GM19043 (cell line): ENCODE measurements around the gene CTSA.
"Not testable (repeated sequence)": the region's sequence is repeated elsewhere in the genome, so short reads cannot be mapped to it uniquely, and the experiment has no call there.

Experiments used
- ATAC-seq: cut with Tn5 transposase; IDR thresholded peaks from one replicate; pipeline ENCODE4 v1.9.1; 2021; ENCODE audit warnings: low read depth; ENCODE audit not compliant: unreplicated experiment

The CTSA gene

DNA sequence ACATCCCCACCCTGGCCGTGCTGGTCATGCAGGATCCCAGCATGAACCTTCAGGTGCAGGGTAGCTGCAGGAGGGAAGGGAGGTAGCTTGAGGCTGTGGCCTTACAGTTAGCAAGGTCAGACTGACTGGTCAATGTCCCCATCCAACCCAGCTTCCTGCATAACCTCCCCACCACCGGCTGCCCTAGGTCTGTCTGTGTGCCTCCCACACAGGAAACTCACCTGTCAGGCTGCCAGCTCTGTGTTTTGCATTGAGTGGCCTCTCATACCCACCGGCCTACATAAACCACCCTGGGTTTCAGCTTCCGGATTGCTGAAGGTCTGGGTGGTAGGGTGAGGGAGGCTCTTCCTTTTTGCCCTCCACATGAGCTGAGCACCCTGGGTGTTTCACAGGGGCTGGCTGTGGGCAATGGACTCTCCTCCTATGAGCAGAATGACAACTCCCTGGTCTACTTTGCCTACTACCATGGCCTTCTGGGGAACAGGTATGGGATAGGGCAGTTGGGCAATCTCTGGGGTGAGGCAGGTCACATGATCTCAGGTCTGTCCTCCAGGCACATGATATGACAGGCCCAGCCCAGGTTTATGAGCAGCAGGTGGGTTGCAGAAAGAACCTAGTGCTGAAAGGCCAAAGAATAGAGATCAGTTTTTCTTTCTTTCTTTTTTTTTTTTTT, 1.8 kb downstream of the CTSA start:
- no peak for ATAC-seq

GRCh38 chr20:45893831-45894230, 2.7 kb downstream of the CTSA start:
- no peak for ATAC-seq

DNA sequence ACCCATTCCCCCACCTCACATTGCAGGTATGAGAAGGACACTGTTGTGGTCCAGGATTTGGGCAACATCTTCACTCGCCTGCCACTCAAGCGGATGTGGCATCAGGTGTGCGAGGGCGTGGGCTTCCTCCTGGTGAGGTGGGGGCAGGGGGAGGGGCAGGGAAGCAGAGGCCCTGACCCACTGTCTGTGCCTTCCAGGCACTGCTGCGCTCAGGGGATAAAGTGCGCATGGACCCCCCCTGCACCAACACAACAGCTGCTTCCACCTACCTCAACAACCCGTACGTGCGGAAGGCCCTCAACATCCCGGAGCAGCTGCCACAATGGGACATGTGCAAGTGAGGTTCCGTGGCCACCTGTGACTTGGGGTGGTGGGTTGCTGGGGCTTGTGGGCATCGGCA, 3.7 kb downstream of the CTSA start:
- ATAC-seq, result no peak

DNA sequence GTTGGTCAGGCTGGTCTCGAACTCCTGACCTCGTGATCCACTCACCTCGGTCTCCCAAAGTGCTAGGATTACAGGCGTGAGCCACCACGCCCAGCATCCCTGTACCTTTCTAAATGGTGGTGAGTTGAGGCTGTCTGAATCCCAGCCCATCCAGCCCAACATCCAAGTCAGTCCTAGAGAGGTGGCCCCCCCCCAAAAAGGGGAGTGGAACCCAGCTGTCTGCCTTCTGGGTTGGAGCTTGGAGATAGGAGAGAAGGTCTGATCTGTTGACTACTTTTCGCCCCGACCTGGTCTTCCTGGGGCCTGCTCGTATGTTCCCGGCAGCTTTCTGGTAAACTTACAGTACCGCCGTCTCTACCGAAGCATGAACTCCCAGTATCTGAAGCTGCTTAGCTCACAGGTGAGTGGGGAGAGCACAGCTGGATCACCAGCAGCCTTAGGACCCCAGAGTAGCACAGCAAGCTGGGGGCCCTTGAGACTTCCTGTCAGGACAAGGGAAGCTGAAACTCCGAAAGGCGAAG, 5.6 kb downstream of the CTSA start:
- no peak for ATAC-seq

DNA sequence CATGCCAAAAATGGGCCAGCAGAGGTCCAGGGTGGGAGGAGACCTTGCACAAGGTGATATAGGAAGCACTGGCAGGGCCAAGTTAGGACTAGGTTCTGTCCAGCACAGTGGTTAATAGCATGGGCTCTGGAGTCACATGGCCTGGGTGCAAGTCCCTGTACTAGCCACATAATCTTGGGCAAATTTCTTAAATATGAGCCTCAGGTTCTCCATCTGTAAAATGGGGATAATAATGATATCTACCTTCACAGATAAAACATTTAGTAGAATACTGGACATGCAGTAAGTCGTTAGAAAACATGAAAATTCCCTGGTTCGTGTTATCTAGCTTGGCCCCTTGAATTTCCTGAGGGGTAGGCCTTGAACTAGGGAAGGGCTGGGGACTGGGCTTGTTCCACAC, 6.2 kb downstream of the CTSA start:
- ATAC-seq, result no peak

DNA sequence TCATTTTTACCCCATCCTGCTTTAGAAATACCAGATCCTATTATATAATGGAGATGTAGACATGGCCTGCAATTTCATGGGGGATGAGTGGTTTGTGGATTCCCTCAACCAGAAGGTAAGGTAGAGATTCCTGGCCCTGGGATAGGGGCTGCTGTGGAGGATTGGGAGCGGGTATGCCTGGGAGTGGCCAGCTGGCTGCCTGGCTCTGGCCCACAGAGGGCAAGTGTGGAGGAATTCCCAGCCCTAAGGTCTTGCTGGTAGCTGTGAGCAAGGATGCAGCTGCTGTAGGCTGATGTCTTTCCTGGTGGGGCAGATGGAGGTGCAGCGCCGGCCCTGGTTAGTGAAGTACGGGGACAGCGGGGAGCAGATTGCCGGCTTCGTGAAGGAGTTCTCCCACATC, 6.6 kb downstream of the CTSA start:
- ATAC-seq, result no peak

DNA sequence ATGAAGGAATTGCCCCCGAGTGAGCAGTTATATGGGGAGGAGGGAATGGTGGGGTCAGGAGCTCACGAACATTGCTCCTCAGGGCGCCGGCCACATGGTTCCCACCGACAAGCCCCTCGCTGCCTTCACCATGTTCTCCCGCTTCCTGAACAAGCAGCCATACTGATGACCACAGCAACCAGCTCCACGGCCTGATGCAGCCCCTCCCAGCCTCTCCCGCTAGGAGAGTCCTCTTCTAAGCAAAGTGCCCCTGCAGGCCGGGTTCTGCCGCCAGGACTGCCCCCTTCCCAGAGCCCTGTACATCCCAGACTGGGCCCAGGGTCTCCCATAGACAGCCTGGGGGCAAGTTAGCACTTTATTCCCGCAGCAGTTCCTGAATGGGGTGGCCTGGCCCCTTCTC, 7.2 kb downstream of the CTSA start:
- no peak for ATAC-seq

- no peak for ATAC-seq
Observed at GRCh38 chr20:45899046-45899835, 8.1 kb downstream of the CTSA start.

GRCh38 chr20:45901332-45901731, 10.2 kb downstream of the CTSA start:
- not testable (repeated sequence) for ATAC-seq

GRCh38 chr20:45902199-45902701, 11.1 kb downstream of the CTSA start:
- ATAC-seq, result no peak

GRCh38 chr20:45904583-45905504, 13.7 kb downstream of the CTSA start:
- ATAC-seq, result no peak

DNA sequence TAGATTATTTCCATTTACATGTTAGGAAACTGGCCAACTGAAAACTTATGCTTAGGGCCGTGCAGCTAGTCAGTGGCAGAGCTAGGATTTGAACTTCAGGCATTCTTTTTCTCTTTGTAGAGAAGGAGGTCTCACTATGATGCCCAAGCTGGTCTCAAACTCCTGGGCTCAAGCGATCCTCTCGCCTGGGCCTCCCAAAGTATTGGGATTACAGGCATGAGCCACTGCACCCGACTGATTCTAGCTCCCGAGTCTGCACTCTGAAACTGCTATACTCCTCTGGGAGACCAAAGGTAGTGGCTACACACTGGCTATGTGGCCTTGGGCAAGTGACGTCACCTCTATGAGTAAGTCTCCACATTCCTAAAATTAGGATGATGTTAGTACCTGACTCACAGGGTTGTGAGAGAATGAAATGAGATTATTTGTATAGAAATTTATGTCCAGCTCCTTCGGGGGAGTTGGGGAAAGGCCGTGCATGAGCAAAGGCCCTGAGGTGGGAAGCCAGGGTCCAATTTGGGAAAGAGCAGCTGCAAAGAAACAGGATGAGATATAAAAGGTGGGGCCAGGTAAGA, 14.5 kb downstream of the CTSA start:
- no peak for ATAC-seq

DNA sequence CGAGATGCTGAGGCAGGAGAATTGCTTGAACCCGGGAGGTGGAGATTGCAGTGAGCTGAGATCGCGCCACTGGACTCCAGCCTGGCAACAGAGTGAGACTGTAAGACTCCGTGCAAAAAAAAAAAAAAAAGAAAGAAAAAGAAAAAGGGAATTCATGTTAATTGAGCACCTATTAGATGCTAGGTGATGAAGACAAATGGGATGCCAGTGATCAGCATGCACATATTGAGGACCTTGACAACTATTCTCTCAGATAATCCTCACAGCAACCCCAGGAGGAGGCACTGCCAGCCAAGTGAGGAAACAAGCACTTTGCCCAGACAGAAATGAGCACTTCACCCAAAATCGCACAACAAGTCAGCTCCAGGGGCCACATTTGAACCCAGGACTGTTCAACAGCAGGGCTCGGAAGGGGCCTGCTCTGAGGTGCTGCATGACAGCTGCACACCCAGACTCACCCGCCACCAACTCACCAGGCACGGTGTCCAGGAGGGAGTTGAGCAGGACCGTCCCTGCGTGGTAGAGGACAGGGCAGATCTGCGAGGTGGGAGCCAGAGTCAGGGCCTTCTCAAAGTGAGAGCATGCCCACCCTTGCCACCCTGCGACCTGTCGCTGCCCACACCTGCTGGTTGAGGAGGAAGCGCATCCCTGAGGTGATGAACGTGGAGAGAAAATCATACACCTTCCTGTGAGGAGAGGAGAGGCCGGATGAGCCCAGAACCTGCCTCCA, 16.2 kb downstream of the CTSA start:
- no peak for ATAC-seq

DNA sequence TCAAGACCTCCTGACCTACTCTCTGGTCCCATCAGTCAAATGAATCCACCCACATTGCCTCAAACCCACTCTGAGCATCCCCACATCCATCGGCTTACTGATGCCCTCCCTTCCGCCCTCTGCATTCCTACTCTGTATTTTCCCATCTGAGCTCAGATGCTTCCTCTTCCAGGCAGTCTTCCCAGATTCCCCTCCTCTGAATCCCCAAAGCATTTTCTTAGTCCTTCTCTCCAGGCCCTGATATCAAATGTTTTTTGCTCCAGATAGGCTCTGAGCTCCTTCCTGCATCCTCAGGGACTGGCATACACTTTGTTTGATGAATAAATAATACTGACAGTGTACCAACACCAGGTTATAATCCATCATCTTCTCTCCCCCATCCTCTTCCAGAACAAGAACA, 16.9 kb downstream of the CTSA start:
- ATAC-seq, result no peak

GRCh38 chr20:45909336-45909808, 18.2 kb downstream of the CTSA start:
- ATAC-seq, result no peak

- ATAC-seq, result no peak
Observed at GRCh38 chr20:45909817-45910669, 18.9 kb downstream of the CTSA start.

- peak; percentile 91 for ATAC-seq
Observed at GRCh38 chr20:45910670-45911485, 19.7 kb downstream of the CTSA start.
